ENCODE data around the gene TBC1D16. TPM values are rescaled to one million over a fixed set of nuclear protein-coding genes. Genes with fewer than 3 reads are reported as not detected.
A peak's percentile ranks its signal among the peaks of the same experiment; 100 is the strongest.

Gene TBC1D16, protein sequence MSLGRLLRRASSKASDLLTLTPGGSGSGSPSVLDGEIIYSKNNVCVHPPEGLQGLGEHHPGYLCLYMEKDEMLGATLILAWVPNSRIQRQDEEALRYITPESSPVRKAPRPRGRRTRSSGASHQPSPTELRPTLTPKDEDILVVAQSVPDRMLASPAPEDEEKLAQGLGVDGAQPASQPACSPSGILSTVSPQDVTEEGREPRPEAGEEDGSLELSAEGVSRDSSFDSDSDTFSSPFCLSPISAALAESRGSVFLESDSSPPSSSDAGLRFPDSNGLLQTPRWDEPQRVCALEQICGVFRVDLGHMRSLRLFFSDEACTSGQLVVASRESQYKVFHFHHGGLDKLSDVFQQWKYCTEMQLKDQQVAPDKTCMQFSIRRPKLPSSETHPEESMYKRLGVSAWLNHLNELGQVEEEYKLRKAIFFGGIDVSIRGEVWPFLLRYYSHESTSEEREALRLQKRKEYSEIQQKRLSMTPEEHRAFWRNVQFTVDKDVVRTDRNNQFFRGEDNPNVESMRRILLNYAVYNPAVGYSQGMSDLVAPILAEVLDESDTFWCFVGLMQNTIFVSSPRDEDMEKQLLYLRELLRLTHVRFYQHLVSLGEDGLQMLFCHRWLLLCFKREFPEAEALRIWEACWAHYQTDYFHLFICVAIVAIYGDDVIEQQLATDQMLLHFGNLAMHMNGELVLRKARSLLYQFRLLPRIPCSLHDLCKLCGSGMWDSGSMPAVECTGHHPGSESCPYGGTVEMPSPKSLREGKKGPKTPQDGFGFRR
- total RNA-seq (2022) (48.1 and 55.4 TPM in 2 replicates), Bru-seq, nascent RNA (percentile 65 among the genes with signal in this experiment), BruChase-seq, experiment 1, labeled RNA remaining after a 2-hour chase (percentile 69 among the genes with signal in this experiment), BruChase-seq, experiment 2, labeled RNA remaining after a 6-hour chase (percentile 80 among the genes with signal in this experiment)
- long read RNA-seq, full-length matches to known transcripts: 2 of 23 reads
- long read RNA-seq, partial matches to known transcripts: 4 of 23 reads
- long read RNA-seq, other reads (novel, unspliced or antisense): 17 of 23 reads

DNA sequence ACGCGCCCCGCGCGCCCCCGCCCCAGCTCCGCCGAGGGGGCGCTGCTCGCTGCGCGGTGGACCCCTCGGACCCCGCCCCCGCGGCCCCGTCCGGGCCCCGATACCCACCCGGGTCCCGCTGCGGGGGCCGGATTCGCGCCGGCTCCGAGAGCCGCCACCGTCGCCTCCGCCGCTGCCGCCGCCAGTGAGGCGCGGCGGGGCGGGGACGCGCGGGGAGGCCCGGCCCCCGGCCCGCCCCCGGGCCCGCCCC, at the start of gene TBC1D16:
TSS of gene TBC1D16 (minus strand) at position 186 of the 250 bp plus-strand sequence. CDS start 22,325 bp downstream, outside the sequence.
- H3K4me3 Mint-ChIP-seq (ENCODE audit: unreplicated experiment): peak within 1 kb of the TSS; percentile 88
- H3K4me1 ChIP-seq: peaks cover 4% of the 10 kb centered on the region; the same call in 1 of the 2 replicates
- TF ChIP-seq, protein P1, sequence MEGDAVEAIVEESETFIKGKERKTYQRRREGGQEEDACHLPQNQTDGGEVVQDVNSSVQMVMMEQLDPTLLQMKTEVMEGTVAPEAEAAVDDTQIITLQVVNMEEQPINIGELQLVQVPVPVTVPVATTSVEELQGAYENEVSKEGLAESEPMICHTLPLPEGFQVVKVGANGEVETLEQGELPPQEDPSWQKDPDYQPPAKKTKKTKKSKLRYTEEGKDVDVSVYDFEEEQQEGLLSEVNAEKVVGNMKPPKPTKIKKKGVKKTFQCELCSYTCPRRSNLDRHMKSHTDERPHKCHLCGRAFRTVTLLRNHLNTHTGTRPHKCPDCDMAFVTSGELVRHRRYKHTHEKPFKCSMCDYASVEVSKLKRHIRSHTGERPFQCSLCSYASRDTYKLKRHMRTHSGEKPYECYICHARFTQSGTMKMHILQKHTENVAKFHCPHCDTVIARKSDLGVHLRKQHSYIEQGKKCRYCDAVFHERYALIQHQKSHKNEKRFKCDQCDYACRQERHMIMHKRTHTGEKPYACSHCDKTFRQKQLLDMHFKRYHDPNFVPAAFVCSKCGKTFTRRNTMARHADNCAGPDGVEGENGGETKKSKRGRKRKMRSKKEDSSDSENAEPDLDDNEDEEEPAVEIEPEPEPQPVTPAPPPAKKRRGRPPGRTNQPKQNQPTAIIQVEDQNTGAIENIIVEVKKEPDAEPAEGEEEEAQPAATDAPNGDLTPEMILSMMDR (IDR thresholded peaks at IDR 0.05; ENCODE audit: insufficient read depth in 1 of 2, low read depth in 1 of 2, low read length in 1 of 2, severe bottlenecking in 1 of 2, unreplicated experiment in 1 of 2): no peak
- peaks cover 9% of the 10 kb centered on the region for H3K4me1 Mint-ChIP-seq (ENCODE audit: low read depth, unreplicated experiment)
- H3K36me3 ChIP-seq (ENCODE audit: control insufficient read depth, insufficient read depth, low read length): no peaks in the 10 kb centered on the region; the same call in 1 of the 2 replicates
- H3K9me3 Mint-ChIP-seq (ENCODE audit: unreplicated experiment): no peaks in the 10 kb centered on the region
- H3K27ac Mint-ChIP-seq (ENCODE audit: unreplicated experiment): peak within 1 kb of the TSS; percentile 99
- H3K4me3 ChIP-seq (ENCODE audit: low read depth, low read length): peak within 1 kb of the TSS; percentile 63
- POLR2A ChIA-PET: no interaction called here
- H3K36me3 Mint-ChIP-seq (ENCODE audit: insufficient read depth, unreplicated experiment): peaks cover 15% of the 10 kb centered on the region
- no peaks in the 10 kb centered on the region for H3K9me3 ChIP-seq
- intact Hi-C loops (cut with micrococcal nuclease; ENCODE audit: unreplicated experiment): loop anchor here (5.0 kb wide), 1 partner anchor 42 kb away; no protein-coding TSS in a partner anchor
- no peak for DNase-seq
- CTCF ChIA-PET: interaction anchor here (1.3 kb wide), 1 partner anchor 66 kb away, joined by 3 read pairs; the partner anchor contains the start of gene GAA
- no TSS peak for BruUV-seq (replicated peaks)
- H3K27me3 Mint-ChIP-seq (ENCODE audit: insufficient read depth, unreplicated experiment): no peaks in the 10 kb centered on the region
- no peaks in the 10 kb centered on the region for H3K27me3 ChIP-seq (replicated peaks; ENCODE audit: control insufficient read depth, insufficient read depth, low read length)

DNA sequence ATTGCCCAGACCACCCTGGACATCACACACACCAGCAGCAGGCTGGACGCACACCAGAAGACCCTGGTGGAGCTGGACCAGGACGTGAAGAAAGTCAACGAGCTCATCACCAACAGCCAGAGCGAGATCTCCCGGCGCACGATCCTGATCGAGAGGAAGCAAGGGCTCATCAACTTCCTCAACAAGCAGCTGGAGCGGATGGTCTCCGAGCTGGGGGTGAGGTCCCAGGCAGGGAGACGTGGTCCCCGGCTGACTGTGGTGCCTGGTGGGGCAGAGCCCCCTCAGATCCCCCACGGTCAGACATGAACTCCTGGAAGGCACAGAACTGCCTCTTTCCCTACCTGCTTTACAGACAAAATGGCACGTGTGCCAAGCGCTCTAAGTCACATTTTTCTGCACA, 49.1 kb upstream of the TBC1D16 start:
- Histone ChIP-seq H3K4me1 (no peaks in the 10 kb centered on the region), H3K9me3 (no peaks in the 10 kb centered on the region), H3K36me3 (ENCODE audit: control insufficient read depth, insufficient read depth, low read length) (no peaks in the 10 kb centered on the region), H3K27me3 (replicated peaks; ENCODE audit: control insufficient read depth, insufficient read depth, low read length) (no peaks in the 10 kb centered on the region), H3K4me3 (ENCODE audit: low read depth, low read length) (no peak overlapping the region)
- ChIA-PET POLR2A (interaction anchor here (0.6 kb wide), 1 partner anchor 91 kb away, joined by 3 read pairs; no protein-coding TSS in a partner anchor), CTCF (interaction anchor here (1.2 kb wide), 1 partner anchor 17 kb away, joined by 5 read pairs; the partner anchor contains the start of gene GAA)
- no peak for DNase-seq
- no peak overlapping the region for H3K4me3 Mint-ChIP-seq (ENCODE audit: unreplicated experiment)
- no peaks in the 10 kb centered on the region for H3K36me3 Mint-ChIP-seq (ENCODE audit: insufficient read depth, unreplicated experiment)
- intact Hi-C loops (cut with micrococcal nuclease; ENCODE audit: unreplicated experiment): loop anchor here (5.0 kb wide), 1 partner anchor 77 kb away; no protein-coding TSS in a partner anchor
- H3K27me3 Mint-ChIP-seq (ENCODE audit: insufficient read depth, unreplicated experiment): peaks cover 3% of the 10 kb centered on the region
- BruUV-seq (replicated peaks): no TSS peak
- H3K27ac Mint-ChIP-seq (ENCODE audit: unreplicated experiment): no peak overlapping the region
- H3K9me3 Mint-ChIP-seq (ENCODE audit: unreplicated experiment): no peaks in the 10 kb centered on the region
- peaks cover 9% of the 10 kb centered on the region for H3K4me1 Mint-ChIP-seq (ENCODE audit: low read depth, unreplicated experiment)
- TF ChIP-seq, protein P1 (IDR thresholded peaks at IDR 0.05; ENCODE audit: insufficient read depth in 1 of 2, low read depth in 1 of 2, low read length in 1 of 2, severe bottlenecking in 1 of 2, unreplicated experiment in 1 of 2): no peak
